Gastrocnemius medialis (tissue), 4 donors: ENCODE measurements around the gene ALDH4A1.

ENCODE experiments used
- CTCF ChIP-seq, 5 experiments: fragments of 450-650 bp in 3 of 5; fragments of 200-600 bp in 2 of 5; sonication (generic) in 2 of 5; IDR thresholded peaks in 4 of 5; conservative IDR thresholded peaks in 1 of 5; 1 replicate in 4 of 5; 2 replicates in 1 of 5; pipeline ENCODE4 v1.5.1; 2016 to 2019; ENCODE audit warnings: antibody characterized with exemption in 5 of 5, mild to moderate bottlenecking in 3 of 5, moderate library complexity in 3 of 5
- POLR2A ChIP-seq, 2 donors: fragments of 450-650 bp; IDR thresholded peaks; one replicate each; pipeline ENCODE4 v1.6.1; 2017; ENCODE audit warnings: antibody characterized with exemption in 2 of 2, mild to moderate bottlenecking in 2 of 2, moderate library complexity in 2 of 2

DNA sequence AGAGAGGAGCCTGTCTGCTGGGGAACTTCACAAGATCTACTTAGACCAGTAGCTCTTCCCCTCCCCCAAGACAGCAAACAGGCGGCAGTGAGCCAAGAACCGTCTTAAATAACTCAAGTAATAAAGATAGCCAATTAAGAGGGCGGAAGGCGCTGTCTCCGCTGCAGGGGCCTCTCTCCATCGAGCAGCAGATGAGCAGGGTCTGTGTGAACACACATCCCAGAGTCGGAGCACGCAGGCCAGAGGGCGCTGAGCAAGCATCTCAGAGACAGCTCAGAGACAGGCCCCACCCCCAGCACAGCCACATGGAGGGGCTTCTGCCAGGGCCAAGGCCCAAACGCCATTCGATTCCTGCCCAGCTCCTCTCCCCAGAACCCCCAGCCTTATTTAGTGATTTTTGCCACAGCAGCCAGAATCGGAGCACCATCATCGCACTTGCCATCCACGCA, 43.1 kb upstream of the ALDH4A1 start:
- TF ChIP-seq CTCF (IDR thresholded peaks at IDR 0.05 in 4 of 5, conservative IDR thresholded peaks at IDR 0.05 in 1 of 5) = no peak
- TF ChIP-seq POLR2A (IDR thresholded peaks at IDR 0.05) = no peak
